H7 (cell line): ENCODE measurements around the gene GPR152. TPM values are rescaled to one million over a fixed set of nuclear protein-coding genes. Genes with fewer than 3 reads are reported as not detected.
"Not testable (repeated sequence)": the region's sequence is repeated elsewhere in the genome, so short reads cannot be mapped to it uniquely, and the experiment has no call there.

Experiments used
- DNase-seq: peaks from one replicate; pipeline ENCODE4 v3.0.0; 2012
- H3K27me3 ChIP-seq: 2 replicates; pipeline ENCODE4 v1.6.0; 2011; ENCODE audit warnings: mild to moderate bottlenecking, low read length; ENCODE audit not compliant: control insufficient read depth, insufficient read depth
- H3K36me3 ChIP-seq: replicated peaks from 2 replicates; pipeline ENCODE4 v1.5.1; 2011; ENCODE audit warnings: low read length; ENCODE audit not compliant: control insufficient read depth, insufficient read depth
- H3K4me3 ChIP-seq: 2 replicates; pipeline ENCODE4 v1.5.1; 2011; ENCODE audit warnings: low read depth, mild to moderate bottlenecking, control low read depth, low read length, moderate library complexity; ENCODE audit not compliant: insufficient read depth
- total RNA-seq: library from RNA; depleted of rRNA; stranded (reverse); fragments of >200 nt; shearing (Covaris generic); gene quantifications from 2 replicates; pipeline ENCODE4 v1.2.3, GENCODE V29; 2014

The GPR152 gene
- total RNA-seq, 1 experiment from 2014 or later: not detected

DNA sequence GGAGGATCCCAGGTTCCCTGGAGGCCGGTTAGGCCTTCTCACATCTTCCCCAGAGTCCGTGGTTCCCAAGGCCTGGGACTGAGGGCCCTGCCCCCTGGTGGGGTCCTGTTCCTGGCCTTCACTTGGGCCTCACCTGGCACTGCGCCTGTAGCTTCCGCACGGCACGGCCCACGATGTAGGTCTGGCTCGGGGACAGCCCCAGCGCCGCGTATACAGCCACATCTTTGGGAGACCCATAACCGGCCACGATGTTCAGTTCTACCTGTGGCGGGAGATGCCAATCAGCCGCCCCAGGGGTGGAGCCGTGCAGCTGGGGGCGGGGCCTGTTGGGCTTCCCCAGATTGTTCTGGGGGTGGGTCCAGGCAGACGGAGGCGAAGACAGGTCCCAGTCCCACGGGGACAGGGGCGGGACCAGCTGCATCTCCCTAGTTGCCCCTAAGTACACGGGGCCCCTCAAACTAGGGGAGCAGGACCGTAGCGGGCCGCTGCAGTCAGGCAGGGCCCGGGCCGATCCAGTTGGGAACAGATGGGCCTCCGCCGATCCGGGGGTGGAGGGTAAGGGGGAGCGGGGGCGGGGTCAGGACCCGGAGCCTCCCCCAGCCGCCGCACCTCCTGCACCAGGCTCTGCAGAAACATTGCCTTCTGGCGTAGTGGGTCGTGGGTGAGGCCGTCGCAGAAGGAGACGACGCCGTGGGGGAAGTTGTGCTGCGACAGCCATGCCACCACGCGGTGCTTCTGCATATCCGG is 40.4 kb upstream of the GPR152 start:
- no peaks in the 10 kb centered on the region for H3K27me3 ChIP-seq
- no peak overlapping the region for H3K4me3 ChIP-seq
- peak; percentile 95 for DNase-seq

DNA sequence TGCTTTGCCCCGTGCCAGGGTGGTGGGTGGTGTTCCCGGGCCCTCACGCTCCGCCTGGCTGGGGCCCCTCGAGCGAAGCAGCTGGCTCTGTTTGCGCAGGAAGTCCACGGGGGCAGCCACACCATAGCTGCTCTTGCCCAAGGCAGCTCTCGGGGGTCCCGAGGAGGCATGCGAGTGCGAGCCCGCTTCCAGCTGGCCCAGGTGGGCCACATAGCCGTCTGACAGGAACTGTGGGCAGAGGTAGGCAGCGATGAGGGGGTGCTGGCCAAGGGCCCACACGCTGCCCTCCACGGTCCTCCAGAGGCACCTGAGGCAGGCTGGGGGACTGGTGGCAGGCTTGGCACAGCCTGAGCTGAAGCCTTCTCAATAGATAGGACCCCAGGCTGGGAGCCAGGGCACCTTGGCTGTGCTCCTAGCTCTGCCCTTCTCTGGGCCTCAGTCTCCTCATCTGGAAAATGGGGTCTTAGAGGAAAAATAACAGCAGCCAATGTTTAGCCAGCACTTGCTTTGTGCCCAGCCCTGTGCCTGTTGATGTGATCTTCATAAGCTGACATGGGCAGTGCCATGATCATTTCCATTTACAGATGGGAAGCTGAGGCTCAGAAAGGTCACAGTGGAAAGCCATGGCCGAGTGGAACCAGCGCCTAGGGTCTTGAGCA is 39.7 kb upstream of the GPR152 start:
- DNase-seq: peak; percentile 36
- H3K4me3 ChIP-seq: no peak overlapping the region
- no peaks in the 10 kb centered on the region for H3K27me3 ChIP-seq
- peaks cover 2% of the 10 kb centered on the region for H3K36me3 ChIP-seq

More for the DNA sequence above, 40.4 kb upstream of the GPR152 start:
- peaks cover 2% of the 10 kb centered on the region for H3K36me3 ChIP-seq

DNA sequence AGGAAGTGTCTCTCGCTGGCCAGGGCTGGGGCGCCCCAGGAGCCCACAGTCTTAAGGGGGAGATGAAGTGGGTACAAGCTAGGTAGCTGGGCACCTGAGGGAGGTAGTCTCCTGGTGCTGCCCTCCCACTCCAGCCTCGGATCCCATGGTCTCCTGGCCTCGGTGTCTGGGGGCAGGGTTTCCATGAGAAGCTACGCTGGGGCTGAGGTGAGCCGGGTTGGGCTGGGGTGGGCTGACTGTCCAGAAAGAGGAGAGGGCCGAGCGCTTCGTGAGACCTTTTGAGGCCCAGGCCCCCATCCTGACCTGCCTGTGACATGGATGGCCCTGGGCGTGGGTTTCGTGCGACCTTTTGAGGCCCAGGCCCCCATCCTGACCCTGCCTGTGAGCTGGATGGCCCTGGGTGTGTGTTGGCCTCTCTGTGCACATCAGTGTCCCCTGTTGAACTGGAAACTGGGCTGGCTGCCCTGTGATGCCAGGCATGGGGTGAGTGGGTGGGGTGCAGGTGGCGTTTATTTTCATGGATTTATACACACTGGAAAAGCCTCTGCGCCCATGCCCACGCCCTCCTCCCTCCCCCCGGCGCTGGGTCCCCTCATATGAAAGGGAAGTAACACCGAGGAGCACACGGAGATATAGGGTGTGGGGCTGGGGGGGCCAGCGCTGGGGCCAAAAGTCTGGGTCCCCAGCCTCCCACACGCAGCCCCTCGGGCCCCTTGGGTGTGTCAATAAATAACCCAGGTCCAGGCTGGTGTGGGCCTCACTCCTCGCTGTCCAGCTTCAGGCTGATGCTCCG is 38.9 kb upstream of the GPR152 start:
- peak; percentile 32 for DNase-seq
- no peak overlapping the region for H3K4me3 ChIP-seq

DNA sequence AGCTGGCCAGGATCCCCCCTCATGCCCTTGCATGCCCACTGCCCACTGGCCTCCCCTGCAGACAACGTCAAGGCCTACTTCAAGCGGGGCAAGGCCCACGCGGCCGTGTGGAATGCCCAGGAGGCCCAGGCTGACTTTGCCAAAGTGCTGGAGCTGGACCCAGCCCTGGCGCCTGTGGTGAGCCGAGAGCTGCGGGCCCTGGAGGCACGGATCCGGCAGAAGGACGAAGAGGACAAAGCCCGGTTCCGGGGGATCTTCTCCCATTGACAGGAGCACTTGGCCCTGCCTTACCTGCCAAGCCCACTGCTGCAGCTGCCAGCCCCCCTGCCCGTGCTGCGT is 38.2 kb upstream of the GPR152 start:
- peaks cover 1% of the 10 kb centered on the region for H3K36me3 ChIP-seq
- H3K4me3 ChIP-seq: no peak overlapping the region
- no peak for DNase-seq
- no peaks in the 10 kb centered on the region for H3K27me3 ChIP-seq

More for the DNA sequence above, 38.9 kb upstream of the GPR152 start:
- Histone ChIP-seq H3K27me3 (no peaks in the 10 kb centered on the region), H3K36me3 (peaks cover 1% of the 10 kb centered on the region)

DNA sequence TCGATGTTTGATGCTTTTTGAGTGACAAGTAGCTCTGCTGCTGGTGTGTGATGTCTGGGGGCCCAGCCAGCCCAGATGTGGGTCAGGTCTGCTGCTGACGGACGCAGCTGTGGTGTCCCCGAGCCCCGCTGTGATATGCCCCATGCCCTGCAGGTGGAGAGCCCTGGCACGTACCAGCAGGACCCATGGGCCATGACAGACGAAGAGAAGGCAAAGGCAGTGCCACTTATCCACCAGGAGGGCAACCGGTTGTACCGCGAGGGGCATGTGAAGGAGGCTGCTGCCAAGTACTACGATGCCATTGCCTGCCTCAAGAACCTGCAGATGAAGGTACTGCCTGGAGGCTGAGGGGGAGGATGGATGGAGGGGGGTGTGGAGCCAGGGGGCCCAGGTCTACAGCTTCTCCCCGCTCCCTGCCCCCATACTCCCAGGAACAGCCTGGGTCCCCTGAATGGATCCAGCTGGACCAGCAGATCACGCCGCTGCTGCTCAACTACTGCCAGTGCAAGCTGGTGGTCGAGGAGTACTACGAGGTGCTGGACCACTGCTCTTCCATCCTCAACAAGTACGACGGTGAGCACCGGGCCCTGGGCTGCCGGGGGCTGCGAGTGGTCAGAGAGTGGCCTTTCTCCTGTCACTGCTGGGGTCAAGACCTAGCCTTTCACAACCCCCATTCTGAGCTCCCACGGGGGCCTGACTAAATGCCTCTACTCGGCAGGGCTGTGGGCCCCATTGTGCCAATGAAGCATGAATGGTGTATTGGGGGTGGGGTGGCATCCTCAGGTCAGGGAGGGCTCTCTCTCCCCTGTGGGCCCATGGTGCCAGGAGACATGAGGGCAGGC is 37.6 kb upstream of the GPR152 start:
- DNase-seq: peak; percentile 32
- Histone ChIP-seq H3K27me3 (no peaks in the 10 kb centered on the region), H3K4me3 (no peak overlapping the region), H3K36me3 (peaks cover 1% of the 10 kb centered on the region)

DNA sequence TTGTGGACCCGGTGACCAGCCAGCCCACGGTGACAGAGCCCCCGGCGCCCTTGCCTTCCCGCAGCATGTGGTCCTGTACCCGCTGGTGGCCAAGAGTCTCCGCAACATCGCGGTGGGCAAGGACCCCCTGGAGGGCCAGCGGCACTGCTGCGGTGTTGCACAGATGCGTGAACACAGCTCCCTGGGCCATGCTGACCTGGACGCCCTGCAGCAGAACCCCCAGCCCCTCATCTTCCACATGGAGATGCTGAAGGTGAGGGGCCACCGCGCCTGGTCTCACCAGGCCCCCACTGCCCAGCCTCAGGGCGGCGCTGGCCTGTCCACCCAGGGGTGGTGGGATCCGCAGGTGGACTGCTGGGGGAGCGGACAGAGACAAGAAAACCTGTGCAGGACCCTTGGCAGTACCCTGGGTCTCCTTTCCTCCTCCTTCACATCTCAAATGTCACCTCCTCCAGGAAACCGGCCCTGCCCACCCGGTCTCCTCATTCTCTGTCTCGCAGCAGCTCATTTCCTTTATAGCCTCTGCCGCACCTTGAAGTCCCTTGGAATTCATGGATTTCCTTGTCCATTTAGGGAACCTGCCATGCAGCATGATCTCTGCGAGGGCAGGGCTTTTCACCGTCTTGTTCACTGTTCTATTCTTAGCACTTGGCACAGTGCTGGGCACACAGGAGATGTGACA is 36.8 kb upstream of the GPR152 start:
- no peak overlapping the region for H3K4me3 ChIP-seq
- DNase-seq: peak; percentile 42
- H3K36me3 ChIP-seq: peaks cover 1% of the 10 kb centered on the region
- H3K27me3 ChIP-seq: no peaks in the 10 kb centered on the region

DNA sequence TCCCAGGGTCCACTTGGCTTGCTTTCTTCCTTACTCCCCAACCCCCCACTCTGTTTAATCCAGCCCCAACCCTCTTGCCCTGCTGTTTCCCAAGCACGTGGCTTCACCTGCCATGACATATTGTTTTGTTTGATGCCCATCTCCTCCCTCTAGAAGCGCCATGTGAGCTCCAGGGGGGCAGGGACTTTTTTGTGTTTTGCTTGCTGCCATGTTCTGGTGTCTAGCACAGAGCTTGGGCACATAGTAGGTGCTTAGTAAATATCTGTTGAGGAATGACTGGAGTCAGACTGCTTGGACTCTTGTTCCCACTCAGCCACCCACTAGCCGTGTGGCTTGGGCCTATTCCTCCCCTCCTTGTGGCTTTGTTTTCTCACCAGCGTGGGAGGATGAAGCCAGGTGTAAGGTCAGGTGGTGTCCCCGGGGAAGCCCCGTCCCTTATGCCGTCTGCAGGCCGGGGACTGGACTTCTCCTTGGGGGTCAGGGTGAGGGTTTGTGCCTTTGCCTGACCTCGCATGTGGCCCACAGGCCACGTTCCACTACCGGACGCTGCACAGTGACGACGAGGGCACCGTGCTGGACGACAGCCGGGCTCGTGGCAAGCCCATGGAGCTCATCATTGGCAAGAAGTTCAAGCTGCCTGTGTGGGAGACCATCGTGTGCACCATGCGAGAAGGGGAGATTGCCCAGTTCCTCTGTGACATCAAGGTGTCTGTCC is 34.1 kb upstream of the GPR152 start:
- DNase-seq: peak; percentile 45
- Histone ChIP-seq H3K36me3 (no peaks in the 10 kb centered on the region; the same call in 1 of the 2 replicates), H3K27me3 (peaks cover 5% of the 10 kb centered on the region), H3K4me3 (no peak overlapping the region)

DNA sequence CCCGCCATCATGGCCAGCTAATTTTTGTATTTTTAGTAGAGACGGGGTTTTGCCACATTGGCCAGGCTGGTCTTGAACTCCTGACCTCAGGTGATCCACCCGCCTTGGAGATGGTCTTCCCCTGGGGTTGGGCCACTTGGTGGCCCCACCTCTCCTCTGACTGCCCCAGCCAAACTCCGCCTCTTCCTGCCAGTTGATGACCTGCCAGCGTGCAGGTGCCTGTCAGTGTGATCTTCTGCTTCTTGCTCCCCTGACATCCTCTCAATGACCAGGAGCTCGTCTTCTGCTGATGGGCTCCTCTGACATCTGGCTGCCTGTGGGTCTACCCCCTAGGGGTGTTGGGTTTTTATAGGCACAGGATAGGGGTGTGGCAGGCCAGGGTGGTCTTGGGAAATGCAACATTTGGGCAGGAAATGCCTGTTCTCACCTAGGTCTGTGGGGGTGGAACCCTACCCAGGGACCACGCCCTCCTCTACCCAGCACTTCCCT is 33.4 kb upstream of the GPR152 start:
- DNase-seq: peak; percentile 79
- H3K36me3 ChIP-seq, H3K4me3 ChIP-seq, H3K27me3 ChIP-seq: not testable (repeated sequence)

DNA sequence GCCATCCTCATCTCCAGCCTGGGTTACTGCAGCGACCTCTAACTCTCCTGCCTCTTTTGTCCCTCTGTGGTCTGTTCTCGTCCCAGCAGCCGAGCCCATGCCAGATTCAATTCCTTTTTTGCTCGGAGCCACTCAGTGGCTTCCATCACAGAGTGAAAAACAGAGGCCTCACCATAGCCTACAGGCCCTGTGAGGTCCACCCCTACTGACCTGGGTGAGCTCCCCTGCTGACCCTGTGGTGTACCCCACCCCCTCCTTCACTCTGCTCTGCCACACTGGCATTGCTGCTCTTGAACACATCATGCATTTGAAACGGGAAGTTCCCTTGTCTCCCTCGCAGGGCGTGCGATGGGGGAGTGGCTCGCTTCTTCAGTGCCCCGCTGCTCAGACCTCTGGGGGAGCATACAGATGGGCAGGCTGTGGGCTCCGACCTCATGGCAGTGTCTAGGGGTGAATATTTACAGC is 32.4 kb upstream of the GPR152 start:
- DNase-seq: no peak
- Histone ChIP-seq H3K36me3 (no peaks in the 10 kb centered on the region), H3K27me3 (peaks cover 5% of the 10 kb centered on the region), H3K4me3 (no peak overlapping the region)

DNA sequence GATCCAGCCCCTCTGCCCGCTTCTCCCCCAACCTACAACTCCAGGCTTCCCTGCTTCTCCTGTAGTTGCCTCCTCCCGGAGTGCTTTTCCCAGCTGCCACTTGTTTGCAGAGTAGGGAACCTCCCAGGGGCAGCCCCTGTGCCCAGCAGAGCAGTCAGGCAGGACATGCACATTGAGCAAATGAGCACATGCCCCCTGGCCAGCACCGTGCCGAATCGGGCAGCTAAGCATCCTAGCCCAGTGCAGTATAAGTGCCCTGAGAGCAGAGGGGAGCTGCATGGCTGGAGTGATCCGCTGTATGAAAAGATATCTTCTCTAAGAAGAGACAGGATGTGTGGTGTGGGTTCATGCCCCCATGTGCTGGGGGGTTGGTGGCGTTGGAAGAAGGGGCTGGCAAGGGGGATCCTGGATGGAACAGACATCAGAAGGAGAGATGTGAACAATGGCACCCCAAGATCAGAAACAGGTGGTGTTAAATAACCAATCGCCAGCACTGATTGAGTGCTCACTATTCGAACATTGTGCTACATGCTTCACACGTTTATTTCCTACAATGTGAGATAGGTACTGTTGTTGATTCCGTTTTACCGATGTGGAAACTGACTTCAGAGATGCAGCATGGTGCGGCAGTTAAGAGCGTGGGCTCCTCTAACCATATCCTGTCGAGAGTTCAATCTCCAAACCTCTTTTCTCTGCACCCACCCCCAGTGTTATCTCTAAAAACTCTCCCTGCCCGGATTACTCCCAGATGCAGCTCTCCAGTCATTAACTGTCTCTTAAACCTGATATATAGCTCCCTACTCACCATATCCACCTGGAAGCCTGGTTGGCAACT is 31.5 kb upstream of the GPR152 start:
- DNase-seq: no peak
- no peaks in the 10 kb centered on the region for H3K36me3 ChIP-seq
- H3K4me3 ChIP-seq: no peak overlapping the region; the same call in 1 of the 2 replicates
- H3K27me3 ChIP-seq: peaks cover 5% of the 10 kb centered on the region

DNA sequence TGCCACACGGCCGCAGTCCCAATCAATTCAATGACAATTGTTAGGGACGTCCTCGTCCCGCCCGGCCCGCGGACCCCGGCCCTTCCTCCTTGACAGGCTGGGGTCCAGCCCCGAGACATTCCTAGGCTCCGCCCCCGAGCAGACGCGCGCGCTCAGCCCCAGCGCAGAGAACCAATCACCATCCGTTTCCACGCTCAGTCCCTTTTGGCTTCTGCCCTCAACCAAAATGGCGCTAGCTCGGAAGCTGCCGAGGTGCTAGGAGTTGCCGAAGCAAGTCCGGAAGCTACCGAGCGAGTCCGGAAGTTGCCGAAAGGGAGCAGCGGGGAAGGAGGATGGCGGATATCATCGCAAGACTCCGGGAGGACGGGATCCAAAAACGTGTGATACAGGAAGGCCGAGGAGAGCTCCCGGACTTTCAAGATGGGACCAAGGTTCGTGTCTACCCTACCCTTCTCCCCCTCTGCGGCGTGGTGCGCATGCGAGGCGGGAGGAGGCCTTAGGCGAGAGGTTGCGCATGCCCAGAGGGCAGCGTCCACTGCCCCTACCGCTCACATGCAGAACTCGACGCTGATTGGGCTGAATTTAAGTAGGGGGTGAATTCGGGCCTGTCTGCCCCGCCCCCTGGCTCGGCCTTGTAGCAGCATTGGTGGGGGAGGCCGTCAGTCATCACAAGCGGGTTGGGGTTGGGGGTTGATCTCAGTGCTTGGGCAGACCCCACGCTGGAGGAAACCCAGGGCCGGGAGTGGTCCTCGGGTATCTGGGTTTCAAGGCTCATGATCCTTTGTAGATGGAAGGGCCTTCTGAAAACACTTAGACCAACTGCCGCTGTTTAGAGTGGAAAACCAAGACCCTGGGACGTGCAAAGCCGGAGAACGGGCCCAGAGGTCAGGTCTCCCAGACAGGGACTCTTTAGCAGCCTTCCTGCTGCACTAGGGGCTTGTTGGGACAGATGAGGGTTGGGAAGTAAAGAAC is 30.6 kb upstream of the GPR152 start, which contains the start of gene AIP:
Gene AIP (plus strand): TSS at position 200 of the 972 bp plus-strand sequence. CDS start 133 bp downstream, at position 333.
- peak; percentile 100 for DNase-seq
- peaks cover 5% of the 10 kb centered on the region for H3K27me3 ChIP-seq
- peak within 1 kb of the TSS; percentile 51 for H3K4me3 ChIP-seq
- H3K36me3 ChIP-seq: no peaks in the 10 kb centered on the region
